Small intestine (tissue), 7 donors: Measurements from ENCODE around the gene MIPEP. TPM values are rescaled to one million over a fixed set of nuclear protein-coding genes. Genes with fewer than 3 reads are reported as not detected.

ENCODE experiments used
- DNase-seq, 2 donors: peaks; one replicate each; pipeline versions ENCODE4 v3.0.0 to v3.0.0-alpha.2; 2013
- FAIRE-seq: peaks from 2 replicates; lab custom pipeline; 2012; peaks lifted over from hg19 to GRCh38; lab: Jason Lieb, UNC
- H3K27ac ChIP-seq, 3 donors: one replicate each; pipeline ENCODE4 v1.5.1; 2013; ENCODE audit warnings: low read length in 2 of 3, mild to moderate bottlenecking in 2 of 3, control low read depth in 1 of 3, inconsistent platforms in 1 of 3, low read depth in 1 of 3, moderate library complexity in 1 of 3
- H3K27me3 ChIP-seq, 3 donors: one replicate each; pipeline ENCODE4 v1.6.1; 2013; ENCODE audit warnings: low read length in 3 of 3, inconsistent platforms in 1 of 3; ENCODE audit not compliant: control insufficient read depth in 3 of 3, insufficient read depth in 3 of 3
- H3K36me3 ChIP-seq, 3 donors: one replicate each; pipeline ENCODE4 v1.6.1; 2013; ENCODE audit warnings: low read length in 3 of 3, inconsistent platforms in 1 of 3, low read depth in 1 of 3, mild to moderate bottlenecking in 1 of 3, moderate library complexity in 1 of 3; ENCODE audit not compliant: control insufficient read depth in 3 of 3, insufficient read depth in 2 of 3
- H3K4me1 ChIP-seq, 3 donors: one replicate each; pipeline ENCODE4 v1.6.1; 2013; ENCODE audit warnings: low read length in 2 of 3, inconsistent platforms in 1 of 3, low read depth in 1 of 3, mild to moderate bottlenecking in 1 of 3, moderate library complexity in 1 of 3; ENCODE audit not compliant: control insufficient read depth in 3 of 3, insufficient read depth in 2 of 3
- H3K4me3 ChIP-seq, 3 donors: one replicate each; pipeline ENCODE4 v1.5.1; 2013; ENCODE audit warnings: low read length in 3 of 3, control low read depth in 1 of 3, inconsistent platforms in 1 of 3, low read depth in 1 of 3, mild to moderate bottlenecking in 1 of 3, moderate library complexity in 1 of 3
- H3K9me3 ChIP-seq, 2 donors: one replicate each; pipeline ENCODE4 v1.6.1; 2013; ENCODE audit warnings: low read depth in 1 of 2, low read length in 1 of 2; ENCODE audit not compliant: control insufficient read depth in 2 of 2, insufficient read depth in 1 of 2
- WGBS, 3 donors: extraction: QIAGEN DNeasy Blood & Tissue Kit; methylation state at CpG; one replicate each; pipeline ENCODE4 v1.1.7; 2013; 5-methylcytosine and 5-hydroxymethylcytosine counted together
- polyA plus RNA-seq, 4 donors: library from polyadenylated mRNA; stranded (reverse) in 3 of 4; unstranded in 1 of 4; fragments of 200-250 nt in 3 of 4; fragments of 120-200 nt in 1 of 4; gene quantifications; one replicate each; pipeline versions ENCODE4 v1.2.1 to v1.2.3, GENCODE V29; 2013
- donor health status: healthy with polysubstance abuse.
- donor health status: control.
- donor health status: control.
- donor health status: Bipolar disorder and iron deficiency.
- donor health status: healthy.

MIPEP gene
- polyA plus RNA-seq, 4 donors, result 10.3 to 19.8 (median 18.8) TPM

GRCh38 chr13:23866420-23867026, 22.7 kb downstream of the MIPEP start:
- DNase-seq (no peak), FAIRE-seq (no peak)
- Histone ChIP-seq H3K4me1 (no peaks in the 10 kb centered on the region), H3K9me3 (no peaks in the 10 kb centered on the region), H3K4me3 (no peak overlapping the region), H3K36me3 (peaks cover 0 to 12% (median under 1%) of the 10 kb centered on the region in 3 donors), H3K27ac (no peak overlapping the region), H3K27me3 (no peaks in the 10 kb centered on the region)
- WGBS, 3 donors, result 84 to 91% (median 87%) methylated on average over 9 of the region's 9 CpGs

- 92 to 95% (median 95%) methylated on average over 7 of the region's 7 CpGs for WGBS, 3 donors
- no peak for FAIRE-seq
These were observed 23.3 kb downstream of the MIPEP start for GRCh38 chr13:23865906-23866305.

GRCh38 chr13:23865026-23865425, 24.2 kb downstream of the MIPEP start:
- Histone ChIP-seq H3K27me3 (no peaks in the 10 kb centered on the region), H3K4me3 (no peak overlapping the region), H3K9me3 (no peaks in the 10 kb centered on the region), H3K36me3 (peaks cover 0 to 9% (median 4%) of the 10 kb centered on the region in 3 donors), H3K27ac (no peak overlapping the region), H3K4me1 (no peaks in the 10 kb centered on the region)
- 62 to 77% (median 70%) methylated on average over 1 of the region's 1 CpG for WGBS, 3 donors
- FAIRE-seq (no peak), DNase-seq (no peak)

More at GRCh38 chr13:23865906-23866305, 23.3 kb downstream of the MIPEP start:
- Histone ChIP-seq H3K36me3 (peaks cover 0 to 12% (median 4%) of the 10 kb centered on the region in 3 donors), H3K27me3 (no peaks in the 10 kb centered on the region), H3K4me1 (no peaks in the 10 kb centered on the region), H3K9me3 (no peaks in the 10 kb centered on the region), H3K4me3 (no peak overlapping the region), H3K27ac (no peak overlapping the region)
- no peak for DNase-seq

GRCh38 chr13:23861310-23861709, 27.9 kb downstream of the MIPEP start:
- H3K36me3 ChIP-seq, result peaks cover 3 to 5% (median 4%) of the 10 kb centered on the region in 3 donors
- H3K4me3 ChIP-seq, result no peak overlapping the region
- H3K27ac ChIP-seq, result no peak overlapping the region
- FAIRE-seq (no peak), DNase-seq (no peak)
- 90 to 94% (median 93%) methylated on average over 2 of the region's 2 CpGs for WGBS, 3 donors
- no peaks in the 10 kb centered on the region for H3K4me1 ChIP-seq
- H3K27me3 ChIP-seq, result no peaks in the 10 kb centered on the region
- no peaks in the 10 kb centered on the region for H3K9me3 ChIP-seq

- DNase-seq (no peak), FAIRE-seq (no peak)
- WGBS, 3 donors, result 94 to 97% (median 96%) methylated on average over 2 of the region's 2 CpGs
- Histone ChIP-seq H3K4me3 (no peak overlapping the region), H3K27me3 (no peaks in the 10 kb centered on the region), H3K9me3 (no peaks in the 10 kb centered on the region), H3K36me3 (peaks cover 3 to 7% (median 4%) of the 10 kb centered on the region in 3 donors), H3K4me1 (no peaks in the 10 kb centered on the region), H3K27ac (no peak overlapping the region)
These were observed 29.3 kb downstream of the MIPEP start for GRCh38 chr13:23859904-23860303.

GRCh38 chr13:23859455-23859854, 29.7 kb downstream of the MIPEP start:
- Histone ChIP-seq H3K27ac (no peak overlapping the region), H3K27me3 (no peaks in the 10 kb centered on the region), H3K4me3 (no peak overlapping the region), H3K9me3 (no peaks in the 10 kb centered on the region), H3K4me1 (no peaks in the 10 kb centered on the region), H3K36me3 (peaks cover 3 to 7% (median 4%) of the 10 kb centered on the region in 3 donors)
- DNase-seq, result peak in 1 of 2 donors; percentile 9
- FAIRE-seq, result no peak

GRCh38 chr13:23858546-23858945, 30.7 kb downstream of the MIPEP start:
- FAIRE-seq (no peak), DNase-seq (no peak)
- H3K27me3 ChIP-seq, result no peaks in the 10 kb centered on the region
- no peak overlapping the region for H3K27ac ChIP-seq
- no peak overlapping the region for H3K4me3 ChIP-seq
- peaks cover 3 to 7% (median 4%) of the 10 kb centered on the region in 3 donors for H3K36me3 ChIP-seq
- WGBS, 3 donors, result 69 to 88% (median 75%) methylated on average over 5 of the region's 5 CpGs
- no peaks in the 10 kb centered on the region for H3K9me3 ChIP-seq
- H3K4me1 ChIP-seq, result no peaks in the 10 kb centered on the region

GRCh38 chr13:23856008-23856750, 33.0 kb downstream of the MIPEP start:
- H3K27ac ChIP-seq, result no peak overlapping the region
- no peaks in the 10 kb centered on the region for H3K4me1 ChIP-seq
- H3K4me3 ChIP-seq, result no peak overlapping the region
- WGBS, 3 donors, result 85 to 95% (median 88%) methylated on average over 5 of the region's 5 CpGs
- DNase-seq, result no peak
- no peaks in the 10 kb centered on the region for H3K9me3 ChIP-seq
- no peaks in the 10 kb centered on the region for H3K27me3 ChIP-seq
- peaks cover under 1 to 9% (median 3%) of the 10 kb centered on the region in 3 donors for H3K36me3 ChIP-seq
- FAIRE-seq, result no peak
